HepG2 (cell line): ENCODE data around the gene CALCR. TPM values are rescaled to one million over a fixed set of nuclear protein-coding genes. Genes with fewer than 3 reads are reported as not detected.

Experiments
- ATAC-seq: fragments of 200-7000 bp; cut with Tn5 transposase; 3 replicates; pipeline ENCODE4 v1.9.1; 2020; ENCODE audit warnings: mild to moderate bottlenecking, moderate library complexity
- BruUV-seq: library from RNA; stranded (reverse); fragments of 400-500 nt; replicated peaks from 2 replicates; lab custom pipeline; 2021; lab: Mats Ljungman, UMichigan
- CTCF ChIA-PET: fragments of 300-600 bp; formaldehyde crosslinking; extraction: SDS; loops from one replicate; lab custom pipeline; 2021; ENCODE audit warnings: low total read pairs, inconsistent platforms, low intra/inter-chr PET ratio; lab: Yijun Ruan, JAX
- POLR2A ChIA-PET: fragments of 350-600 bp; sonication (Branson Sonifier 250); formaldehyde crosslinking; loops from one replicate; lab custom pipeline; 2020; ENCODE audit warnings: antibody characterized with exemption, inconsistent platforms; lab: Yijun Ruan, JAX
- DNase-seq: peaks from one replicate; pipeline ENCODE4 v3.0.0-alpha.2; 2015; ENCODE audit warnings: low spot score
- FAIRE-seq: peaks from 3 replicates; lab custom pipeline; 2011; peaks lifted over from hg19 to GRCh38; lab: Jason Lieb, UNC
- H2AFZ ChIP-seq: one replicate; pipeline ENCODE4 v1.6.1; 2011; ENCODE audit warnings: low read length, inconsistent platforms
- H3K27ac ChIP-seq: fragments of 300-600 bp; 3 replicates; pipeline ENCODE4 v1.8.0; 2011; ENCODE audit warnings: mixed run types, mild to moderate bottlenecking, mixed read lengths, low read length, inconsistent platforms; ENCODE audit not compliant: insufficient read depth; ENCODE audit errors: extremely low read length
- H3K27me3 ChIP-seq, 2 experiments: fragments of 200-600 bp in 1 of 2; 2 replicates in 1 of 2; 3 replicates in 1 of 2; pipeline versions ENCODE4 v1.6.0 to v1.8.0; 2011; ENCODE audit warnings: low read length in 2 of 2, mild to moderate bottlenecking in 2 of 2, moderate library complexity in 2 of 2, inconsistent platforms in 1 of 2; ENCODE audit not compliant: insufficient read depth in 2 of 2, control insufficient read depth in 1 of 2
- H3K36me3 ChIP-seq, 2 experiments: fragments of 200-600 bp in 1 of 2; replicated peaks in 1 of 2; 2 replicates in 1 of 2; 3 replicates in 1 of 2; pipeline versions ENCODE4 v1.5.1 to v1.8.0; 2011; ENCODE audit warnings: low read length in 2 of 2, inconsistent platforms in 1 of 2; ENCODE audit not compliant: insufficient read depth in 2 of 2, control insufficient read depth in 1 of 2
- H3K4me1 ChIP-seq: 2 replicates; pipeline ENCODE4 v1.5.1; 2012; ENCODE audit warnings: low read length, inconsistent platforms; ENCODE audit not compliant: insufficient read depth
- H3K4me2 ChIP-seq: 2 replicates; pipeline ENCODE4 v1.6.0; 2011; ENCODE audit warnings: low read depth, low read length, inconsistent platforms
- H3K4me3 ChIP-seq, 3 experiments: fragments of 200-600 bp in 1 of 3; sonication (generic), shearing (Covaris generic) in 1 of 3; replicated peaks in 1 of 3; 2 replicates each; pipeline ENCODE4 v1.5.1; 2011 to 2016; ENCODE audit warnings: low read length in 3 of 3, inconsistent platforms in 2 of 3, low read depth in 2 of 3, mild to moderate bottlenecking in 2 of 3, control low read depth in 1 of 3, mixed read lengths in 1 of 3; ENCODE audit not compliant: insufficient read depth in 1 of 3
- H3K79me2 ChIP-seq: one replicate; pipeline ENCODE4 v1.6.1; 2011; ENCODE audit warnings: low read length, inconsistent platforms; ENCODE audit not compliant: insufficient read depth
- H3K9ac ChIP-seq: 2 replicates; pipeline ENCODE4 v1.6.0; 2011; ENCODE audit warnings: mild to moderate bottlenecking, low read depth, low read length, inconsistent platforms; ENCODE audit not compliant: insufficient read depth
- H3K9me3 ChIP-seq: 2 replicates; pipeline ENCODE4 v1.5.1; 2012; ENCODE audit warnings: mild to moderate bottlenecking, low read length
- H4K20me1 ChIP-seq: 2 replicates; pipeline ENCODE4 v1.6.0; 2011; ENCODE audit warnings: inconsistent platforms, mild to moderate bottlenecking, low read length, moderate library complexity; ENCODE audit not compliant: insufficient read depth
- AKAP8 ChIP-seq: sonication (generic); formaldehyde crosslinking; IDR thresholded peaks from 2 replicates; pipeline ENCODE4 v1.5.1; 2020; ENCODE audit warnings: mild to moderate bottlenecking, missing genetic modification reagents
- FLYWCH1 ChIP-seq: sonication (generic); formaldehyde crosslinking; IDR thresholded peaks from 2 replicates; pipeline ENCODE4 v1.8.1; 2023; ENCODE audit warnings: mild to moderate bottlenecking, missing genetic modification reagents
- KAT8 ChIP-seq: IDR thresholded peaks from 2 replicates; pipeline ENCODE4 v1.6.1; 2016; ENCODE audit warnings: missing genetic modification reagents, missing compliant biosample characterization
- MED13 ChIP-seq: sonication (generic); formaldehyde crosslinking; IDR thresholded peaks from 2 replicates; pipeline ENCODE4 v1.5.0; 2020; ENCODE audit warnings: missing genetic modification reagents
- PHF5A ChIP-seq: IDR thresholded peaks from one replicate; pipeline ENCODE4 v1.6.1; 2018; ENCODE audit warnings: low read depth, missing genetic modification reagents; ENCODE audit not compliant: unreplicated experiment
- TGIF2 ChIP-seq: IDR thresholded peaks from 2 replicates; pipeline ENCODE4 v1.6.1; 2016; ENCODE audit warnings: control low read depth, missing compliant biosample characterization
- ZBTB8A ChIP-seq: sonication (generic); formaldehyde crosslinking; IDR thresholded peaks from 2 replicates; pipeline ENCODE4 v1.4.0; 2020; ENCODE audit warnings: mild to moderate bottlenecking, low read depth, missing genetic modification reagents, borderline replicate concordance
- ZNF543 ChIP-seq: sonication (generic); formaldehyde crosslinking; IDR thresholded peaks from 2 replicates; pipeline ENCODE4 v1.4.0; 2020; ENCODE audit warnings: mild to moderate bottlenecking, missing genetic modification reagents
- ZNF672 ChIP-seq: sonication (generic); formaldehyde crosslinking; IDR thresholded peaks from 2 replicates; pipeline ENCODE4 v1.8.1; 2022; ENCODE audit warnings: missing genetic modification reagents
- WGBS: methylation state at CpG from one replicate; pipeline ENCODE4 v1.1.6; 2017; ENCODE audit warnings: low lambda C conversion rate; 5-methylcytosine and 5-hydroxymethylcytosine counted together
- in situ Hi-C: cut with HindIII; loops from 2 replicates; pipeline ENCODE4 v1.10.0; 2017; ENCODE audit warnings: low pct_unique_long_range_greater_than_20kb; ENCODE audit not compliant: extremely low pct_ligation_motif_present
- intact Hi-C: fragments of 100-400 bp; cut with micrococcal nuclease; formaldehyde crosslinking; loops from one replicate; pipeline ENCODE4 v1.10.0; 2022; ENCODE audit not compliant: unreplicated experiment
- polyA plus RNA-seq, 8 experiments: library from polyadenylated mRNA; depleted of rRNA in 3 of 8; stranded (reverse) in 7 of 8; unstranded in 1 of 8; fragments of >200 nt; fragmentation: Illumina TruSeq in 4 of 8; extraction: Trizol in 4 of 8; gene quantifications; 2 replicates each; pipeline versions ENCODE4 v1.2.1 to v1.2.3, GENCODE V29; 2011 to 2016; ENCODE audit warnings: low read depth in 4 of 8, missing spikeins in 1 of 8, mixed read lengths in 1 of 8; ENCODE audit not compliant: insufficient read depth in 1 of 8
- total RNA-seq, 5 experiments: library from RNA; depleted of rRNA; stranded (reverse); fragments of >200 nt; fragmentation: Illumina TruSeq; extraction: Trizol; gene quantifications; 2 replicates each; pipeline ENCODE4 v1.2.3, GENCODE V29; 2016; ENCODE audit warnings: low read depth in 1 of 5
- TF ChIP-seq, protein P1 (sequence below): sonication (generic); formaldehyde crosslinking; IDR thresholded peaks from 2 replicates; pipeline ENCODE4 v1.4.0; 2020; ENCODE audit warnings: missing genetic modification reagents
- TF ChIP-seq, protein P2 (sequence below): sonication (generic); formaldehyde crosslinking; IDR thresholded peaks from 2 replicates; pipeline ENCODE4 v1.9.0; 2021; ENCODE audit warnings: missing genetic modification reagents, borderline replicate concordance
- TF ChIP-seq, protein P3 (sequence below): sonication (generic); formaldehyde crosslinking; IDR thresholded peaks from 2 replicates; pipeline ENCODE4 v1.4.0; 2020; ENCODE audit warnings: missing genetic modification reagents
- TF ChIP-seq, protein P4 (sequence below): IDR thresholded peaks from 2 replicates; pipeline ENCODE4 v1.6.1; 2016; ENCODE audit warnings: missing compliant biosample characterization, missing genetic modification reagents, borderline replicate concordance

Gene CALCR
- total and polyA plus RNA-seq, 2 of the 13 experiments (the other 11 are each of a cell fraction or from before 2014, with no cell fraction given): not detected

DNA sequence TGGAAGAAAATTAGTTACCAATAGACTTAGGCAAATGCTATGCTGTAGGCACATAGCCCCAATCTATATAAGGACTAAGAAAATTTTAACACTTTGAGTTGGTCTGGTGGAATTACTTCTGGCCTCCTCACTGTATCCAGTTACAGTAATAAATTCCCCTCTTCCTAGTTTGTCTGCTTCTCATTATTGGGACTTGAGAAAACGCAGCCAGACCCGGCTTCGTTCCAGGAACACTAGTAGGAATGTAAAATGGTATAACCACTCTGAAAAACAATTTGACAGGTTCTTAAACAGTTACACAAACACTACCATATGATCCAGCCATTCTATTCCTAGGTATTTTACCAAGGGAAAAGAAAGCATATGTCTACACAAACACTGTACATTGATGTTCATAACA is 192.2 kb downstream of the CALCR start:
- intact Hi-C loops (no loop called here), in situ Hi-C loops (no loop called here)
- POLR2A ChIA-PET: no interaction called here
- no peak for TF ChIP-seq ZBTB8A (CRISPR knock-in tag)
- no peak for TF ChIP-seq ZNF672 (CRISPR knock-in tag)
- TF ChIP-seq FLYWCH1: no peak
- TF ChIP-seq, protein P1, sequence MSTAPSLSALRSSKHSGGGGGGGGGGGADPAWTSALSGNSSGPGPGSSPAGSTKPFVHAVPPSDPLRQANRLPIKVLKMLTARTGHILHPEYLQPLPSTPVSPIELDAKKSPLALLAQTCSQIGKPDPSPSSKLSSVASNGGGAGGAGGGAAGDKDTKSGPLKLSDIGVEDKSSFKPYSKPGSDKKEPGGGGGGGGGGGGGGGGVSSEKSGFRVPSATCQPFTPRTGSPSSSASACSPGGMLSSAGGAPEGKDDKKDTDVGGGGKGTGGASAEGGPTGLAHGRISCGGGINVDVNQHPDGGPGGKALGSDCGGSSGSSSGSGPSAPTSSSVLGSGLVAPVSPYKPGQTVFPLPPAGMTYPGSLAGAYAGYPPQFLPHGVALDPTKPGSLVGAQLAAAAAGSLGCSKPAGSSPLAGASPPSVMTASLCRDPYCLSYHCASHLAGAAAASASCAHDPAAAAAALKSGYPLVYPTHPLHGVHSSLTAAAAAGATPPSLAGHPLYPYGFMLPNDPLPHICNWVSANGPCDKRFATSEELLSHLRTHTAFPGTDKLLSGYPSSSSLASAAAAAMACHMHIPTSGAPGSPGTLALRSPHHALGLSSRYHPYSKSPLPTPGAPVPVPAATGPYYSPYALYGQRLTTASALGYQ (CRISPR knock-in tag): no peak
- TF ChIP-seq, all 625 proteins: peak for 0
- Histone ChIP-seq H3K9me3 (no peaks in the 10 kb centered on the region), H3K36me3 (no peaks in the 10 kb centered on the region), H3K4me2 (no peak overlapping the region), H3K4me1 (no peaks in the 10 kb centered on the region), H3K79me2 (no peaks in the 10 kb centered on the region), H3K9ac (no peak overlapping the region), H3K4me3 (no peak overlapping the region), H4K20me1 (no peaks in the 10 kb centered on the region), H3K27ac (no peak overlapping the region), H2AFZ (no peak overlapping the region), H3K27me3 (no peaks in the 10 kb centered on the region; a peak in 1 of 5 replicates)
- DNase-seq (no peak), ATAC-seq (no peak), FAIRE-seq (no peak)
- CTCF ChIA-PET: no interaction called here
- 3% methylated on average over 3 of the region's 3 CpGs for WGBS
- no TSS peak for BruUV-seq

DNA sequence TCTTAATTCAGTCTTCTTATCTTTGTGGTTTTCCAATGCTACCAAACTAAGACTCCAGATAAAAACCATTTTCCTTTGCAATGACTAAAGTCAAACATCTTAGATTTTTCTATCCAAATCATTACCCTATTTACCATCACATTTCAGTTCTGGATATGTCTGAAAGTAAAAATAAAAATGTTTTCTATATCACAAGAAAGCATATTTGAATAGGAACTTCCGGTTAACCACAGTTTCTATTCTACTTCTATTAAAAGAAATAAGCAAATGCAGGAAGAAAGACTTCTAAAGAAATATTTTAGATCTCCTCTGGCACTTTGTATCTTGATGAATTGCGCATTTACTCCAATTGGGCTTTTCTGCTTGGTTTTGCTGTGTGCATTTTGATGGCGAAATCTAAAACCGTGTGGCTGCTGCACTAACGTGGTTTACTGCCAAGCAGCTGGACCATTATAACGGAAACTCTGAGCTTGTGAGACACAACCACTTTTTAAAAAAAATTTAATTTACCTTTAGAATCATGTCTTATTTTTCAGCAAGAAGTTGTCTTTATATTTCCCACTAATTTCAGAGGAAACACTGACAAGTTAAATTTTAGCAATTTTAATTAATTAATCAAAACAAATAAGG is 196.3 kb downstream of the CALCR start:
- CTCF ChIA-PET: no interaction called here
- Histone ChIP-seq H3K4me3 (no peak overlapping the region), H3K79me2 (no peaks in the 10 kb centered on the region), H3K36me3 (no peaks in the 10 kb centered on the region), H3K4me1 (no peaks in the 10 kb centered on the region), H3K9me3 (no peaks in the 10 kb centered on the region), H3K4me2 (no peak overlapping the region), H4K20me1 (no peaks in the 10 kb centered on the region), H3K27me3 (no peaks in the 10 kb centered on the region), H3K9ac (no peak overlapping the region), H2AFZ (no peak overlapping the region), H3K27ac (no peak overlapping the region)
- ATAC-seq (no peak), DNase-seq (no peak), FAIRE-seq (no peak)
- in situ Hi-C loops (no loop called here), intact Hi-C loops (no loop called here)
- POLR2A ChIA-PET: no interaction called here
- 8% methylated on average over 6 of the region's 6 CpGs for WGBS
- BruUV-seq: no TSS peak
- TF ChIP-seq MED13 (CRISPR knock-in tag) (no peak), AKAP8 (CRISPR knock-in tag) (no peak), TGIF2 (CRISPR knock-in tag) (no peak), PHF5A (CRISPR knock-in tag) (no peak), KAT8 (CRISPR knock-in tag) (no peak), ZNF543 (CRISPR knock-in tag) (no peak)
- TF ChIP-seq, protein P2, sequence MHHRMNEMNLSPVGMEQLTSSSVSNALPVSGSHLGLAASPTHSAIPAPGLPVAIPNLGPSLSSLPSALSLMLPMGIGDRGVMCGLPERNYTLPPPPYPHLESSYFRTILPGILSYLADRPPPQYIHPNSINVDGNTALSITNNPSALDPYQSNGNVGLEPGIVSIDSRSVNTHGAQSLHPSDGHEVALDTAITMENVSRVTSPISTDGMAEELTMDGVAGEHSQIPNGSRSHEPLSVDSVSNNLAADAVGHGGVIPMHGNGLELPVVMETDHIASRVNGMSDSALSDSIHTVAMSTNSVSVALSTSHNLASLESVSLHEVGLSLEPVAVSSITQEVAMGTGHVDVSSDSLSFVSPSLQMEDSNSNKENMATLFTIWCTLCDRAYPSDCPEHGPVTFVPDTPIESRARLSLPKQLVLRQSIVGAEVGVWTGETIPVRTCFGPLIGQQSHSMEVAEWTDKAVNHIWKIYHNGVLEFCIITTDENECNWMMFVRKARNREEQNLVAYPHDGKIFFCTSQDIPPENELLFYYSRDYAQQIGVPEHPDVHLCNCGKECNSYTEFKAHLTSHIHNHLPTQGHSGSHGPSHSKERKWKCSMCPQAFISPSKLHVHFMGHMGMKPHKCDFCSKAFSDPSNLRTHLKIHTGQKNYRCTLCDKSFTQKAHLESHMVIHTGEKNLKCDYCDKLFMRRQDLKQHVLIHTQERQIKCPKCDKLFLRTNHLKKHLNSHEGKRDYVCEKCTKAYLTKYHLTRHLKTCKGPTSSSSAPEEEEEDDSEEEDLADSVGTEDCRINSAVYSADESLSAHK: no peak
- TF ChIP-seq, protein P3, sequence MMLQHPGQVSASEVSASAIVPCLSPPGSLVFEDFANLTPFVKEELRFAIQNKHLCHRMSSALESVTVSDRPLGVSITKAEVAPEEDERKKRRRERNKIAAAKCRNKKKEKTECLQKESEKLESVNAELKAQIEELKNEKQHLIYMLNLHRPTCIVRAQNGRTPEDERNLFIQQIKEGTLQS (CRISPR knock-in tag): no peak
- TF ChIP-seq, protein P4, sequence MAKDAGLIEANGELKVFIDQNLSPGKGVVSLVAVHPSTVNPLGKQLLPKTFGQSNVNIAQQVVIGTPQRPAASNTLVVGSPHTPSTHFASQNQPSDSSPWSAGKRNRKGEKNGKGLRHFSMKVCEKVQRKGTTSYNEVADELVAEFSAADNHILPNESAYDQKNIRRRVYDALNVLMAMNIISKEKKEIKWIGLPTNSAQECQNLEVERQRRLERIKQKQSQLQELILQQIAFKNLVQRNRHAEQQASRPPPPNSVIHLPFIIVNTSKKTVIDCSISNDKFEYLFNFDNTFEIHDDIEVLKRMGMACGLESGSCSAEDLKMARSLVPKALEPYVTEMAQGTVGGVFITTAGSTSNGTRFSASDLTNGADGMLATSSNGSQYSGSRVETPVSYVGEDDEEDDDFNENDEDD: no peak
